T follicular helper cell (primary cell): ENCODE measurements around the gene MKLN1.
A peak's percentile ranks its signal among the peaks of the same experiment; 100 is the strongest.
"Not testable (repeated sequence)": the region's sequence is repeated elsewhere in the genome, so short reads cannot be mapped to it uniquely, and the experiment has no call there.

ENCODE experiments used
- DNase-seq: peaks from one replicate; pipeline ENCODE4 v3.0.0-alpha.2; 2020; ENCODE audit warnings: low read depth
- total RNA-seq, 2 experiments: gene quantifications; one replicate each; lab custom pipeline; 2026; lab: John Stamatoyannopoulos, UW

MKLN1 gene
- total RNA-seq, result 92.0 to 134 reads per million in 2 experiments

DNA sequence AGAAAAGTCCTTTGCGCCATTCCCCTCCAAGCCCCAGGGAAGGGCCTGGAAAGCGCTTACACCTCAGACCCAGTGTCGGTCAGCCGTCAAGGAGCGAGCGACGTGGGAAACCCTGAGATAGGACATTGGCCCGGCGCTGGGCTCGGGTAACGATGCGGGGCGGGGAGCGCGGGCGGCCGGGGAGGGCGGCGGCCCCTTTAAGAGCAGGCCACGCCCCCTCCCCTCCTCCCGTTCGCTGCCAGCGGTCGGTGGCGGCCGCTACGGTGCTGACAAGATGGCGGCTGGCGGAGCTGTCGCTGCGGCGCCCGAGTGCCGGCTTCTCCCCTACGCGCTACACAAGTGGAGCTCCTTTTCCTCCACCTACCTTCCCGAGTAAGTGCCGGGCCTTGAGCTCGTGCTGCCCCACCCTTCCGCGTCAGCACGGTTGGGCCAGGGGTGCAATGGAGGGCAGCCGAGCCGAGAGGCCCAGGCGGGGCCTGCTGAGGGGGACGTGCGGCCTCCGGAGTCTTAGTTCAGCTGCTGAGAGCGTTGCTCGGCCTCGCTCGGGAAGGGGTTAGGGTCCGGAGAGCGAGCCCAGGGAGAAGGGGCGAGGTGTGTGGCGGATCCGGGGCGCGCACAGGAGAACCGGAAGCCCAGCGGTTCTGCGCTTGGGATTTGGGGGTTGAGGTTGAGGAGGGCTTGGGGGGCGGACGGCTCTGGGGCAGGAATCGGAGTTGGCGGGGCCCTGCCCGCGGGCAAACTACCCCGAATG, at the start of gene MKLN1:
Gene MKLN1 (plus strand): TSS at position 251 of the 751 bp plus-strand sequence. CDS start 24 bp downstream, at position 275.
- DNase-seq, result peak; percentile 82

- DNase-seq, result no peak
Measured at GRCh38 chr7:131279044-131279443, 48.6 kb upstream of the MKLN1 start.

DNA sequence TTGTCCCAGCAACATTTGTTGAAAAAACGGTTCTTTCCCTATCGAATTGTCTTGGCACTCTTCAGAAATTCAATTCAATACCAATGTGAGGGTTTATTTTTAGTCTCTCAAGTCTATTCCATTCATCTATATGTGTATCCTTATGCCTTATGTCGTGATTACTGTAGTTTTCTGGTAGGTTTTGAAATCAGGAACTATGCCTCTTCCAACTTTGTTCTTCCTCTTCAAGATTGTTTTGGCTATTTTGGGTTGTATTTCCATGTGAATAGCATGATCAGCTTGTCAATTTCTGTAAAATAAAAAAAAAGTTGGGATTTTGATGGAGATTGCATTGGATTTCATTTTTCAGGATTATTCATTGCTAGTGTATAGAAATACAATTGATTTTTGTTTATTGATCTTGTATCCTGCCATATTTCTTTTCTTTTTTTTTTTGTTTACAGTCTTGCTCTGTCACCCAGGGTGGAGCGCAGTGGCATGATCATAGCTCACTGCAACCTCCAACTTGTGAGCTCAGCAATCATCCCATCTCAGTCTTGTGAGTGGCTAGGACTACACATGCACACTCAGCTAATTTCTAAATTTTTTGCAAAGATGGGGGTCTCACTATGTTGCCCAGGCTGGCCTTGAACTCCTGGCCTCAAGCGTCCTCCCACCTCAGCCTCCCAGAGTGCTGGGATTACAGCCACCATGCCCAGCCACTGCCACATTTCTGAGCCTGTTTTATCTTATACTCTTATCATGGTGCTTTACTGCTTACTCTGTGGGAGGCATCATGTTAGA, 46.2 kb upstream of the MKLN1 start:
- DNase-seq, result no peak

DNA sequence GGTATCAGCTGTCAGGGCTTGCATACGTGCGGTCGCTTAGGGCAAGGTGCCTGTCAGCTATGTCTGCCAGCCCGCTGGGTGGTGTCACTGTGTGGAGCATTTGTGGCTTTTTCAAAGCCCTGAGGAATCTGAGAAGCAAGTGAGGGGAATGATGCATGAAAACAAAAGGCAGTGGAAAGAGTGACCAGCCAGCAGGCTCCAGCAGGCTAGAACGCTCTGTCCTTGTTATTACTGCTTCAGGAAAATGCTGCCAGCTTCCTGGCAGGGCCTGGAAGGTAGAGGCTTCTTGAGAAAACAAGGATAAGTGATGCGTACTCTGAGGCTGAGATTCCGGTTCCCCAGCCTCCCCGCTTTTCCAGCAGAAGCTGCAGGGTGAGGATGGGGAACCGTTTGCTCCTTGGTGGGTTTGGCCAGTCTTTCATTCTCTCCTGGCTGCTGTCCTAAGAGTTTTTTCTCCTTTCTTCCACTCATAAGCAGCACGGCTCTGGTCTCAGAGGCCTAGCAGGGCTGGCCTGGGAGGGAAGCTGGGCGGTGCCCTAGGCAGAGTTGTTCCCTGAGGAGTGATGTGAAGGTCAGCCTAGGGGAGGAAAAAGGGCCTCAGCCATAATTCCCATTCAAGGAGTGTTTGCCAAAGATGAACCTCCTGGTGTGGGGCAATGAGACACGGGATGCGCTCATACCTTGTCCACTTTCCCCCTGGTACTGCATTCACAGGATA, 42.8 kb upstream of the MKLN1 start:
- no peak for DNase-seq

DNA sequence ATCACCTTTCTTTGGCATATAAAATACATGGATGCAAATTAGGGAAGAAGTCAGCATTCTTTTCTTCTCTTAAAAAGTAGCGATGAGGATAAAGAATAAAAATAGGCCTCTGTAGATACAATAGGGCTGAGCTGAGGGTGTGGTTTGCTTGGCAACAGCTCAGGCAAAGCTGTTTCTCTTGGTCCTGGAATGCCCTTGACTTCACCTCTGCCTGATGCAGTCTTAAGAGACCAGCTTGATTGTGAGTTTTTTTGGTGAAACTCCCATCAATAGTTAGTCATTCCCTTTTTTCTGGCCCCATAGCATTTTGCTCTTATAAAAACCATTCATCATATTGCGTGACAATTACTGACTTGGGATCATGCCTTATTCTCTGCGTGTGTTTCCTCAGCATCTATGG, 42.1 kb upstream of the MKLN1 start:
- no peak for DNase-seq

DNA sequence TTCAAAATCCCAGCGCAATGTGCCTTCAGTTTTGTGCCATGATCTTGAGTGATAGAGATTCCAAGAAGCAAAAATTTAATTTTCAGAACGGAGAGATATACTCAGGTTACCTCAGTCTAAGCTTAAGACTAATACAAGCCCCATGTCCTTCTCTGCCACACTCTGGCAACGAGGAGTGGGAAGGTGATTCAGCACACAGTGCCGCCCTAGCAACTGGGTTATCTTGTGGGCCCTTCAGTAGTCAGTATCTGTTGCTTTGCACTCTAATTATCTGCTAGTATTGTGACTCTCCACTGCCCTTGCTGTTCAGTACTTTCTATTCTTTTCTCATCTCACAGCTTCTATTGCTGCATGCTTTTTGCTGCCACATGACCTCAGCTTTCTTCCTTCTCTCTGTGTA, 39.2 kb upstream of the MKLN1 start:
- DNase-seq, result no peak

GRCh38 chr7:131289051-131289450, 38.6 kb upstream of the MKLN1 start:
- no peak for DNase-seq

- DNase-seq, result no peak
Measured at GRCh38 chr7:131292141-131292905, 35.4 kb upstream of the MKLN1 start.

- no peak for DNase-seq
Measured at GRCh38 chr7:131293018-131293417, 34.7 kb upstream of the MKLN1 start.

GRCh38 chr7:131294553-131294952, 33.1 kb upstream of the MKLN1 start:
- no peak for DNase-seq

DNA sequence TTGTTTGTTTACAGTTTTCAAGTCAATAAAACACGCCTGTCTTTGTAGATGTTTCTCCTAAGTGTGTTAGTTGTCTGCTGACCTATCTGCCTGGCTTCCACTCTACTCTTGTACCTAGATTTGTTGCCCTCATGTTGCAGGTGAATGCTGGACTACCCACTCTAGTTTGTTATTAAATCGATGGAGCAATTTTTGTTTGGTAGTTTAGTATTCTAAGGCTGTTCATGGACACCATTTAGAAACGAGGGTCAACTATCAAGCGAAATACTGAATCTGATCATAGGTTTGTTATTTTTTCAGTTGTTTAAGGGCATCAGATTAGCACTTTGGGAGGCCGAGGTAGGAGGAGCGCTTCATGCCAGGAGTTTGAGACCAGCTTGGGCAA, 29.1 kb upstream of the MKLN1 start:
- no peak for DNase-seq

DNA sequence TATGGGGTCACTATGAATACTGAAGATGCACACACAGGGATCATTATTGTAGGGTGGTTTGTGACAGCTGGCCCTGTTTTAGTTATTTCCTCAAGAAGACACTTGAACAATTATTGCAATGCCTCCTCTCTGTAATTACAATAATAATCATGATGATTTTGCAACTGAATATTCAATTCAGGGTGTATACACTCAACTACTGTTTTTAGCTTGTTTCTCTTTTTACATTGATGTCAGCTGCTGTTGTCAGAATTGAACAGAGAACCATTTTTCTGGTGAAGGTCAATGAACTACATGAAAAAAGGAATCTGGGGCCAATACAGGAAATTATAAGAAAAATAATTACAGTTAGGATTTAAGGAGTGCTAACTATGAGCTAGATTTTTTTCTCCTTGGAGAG, 28.6 kb upstream of the MKLN1 start:
- no peak for DNase-seq

- DNase-seq, result no peak
Measured at GRCh38 chr7:131300078-131300477, 27.6 kb upstream of the MKLN1 start.

GRCh38 chr7:131300572-131301466, 26.9 kb upstream of the MKLN1 start:
- no peak for DNase-seq

- DNase-seq, result no peak
Measured at GRCh38 chr7:131302446-131302845, 25.2 kb upstream of the MKLN1 start.

GRCh38 chr7:131302876-131303707, 24.6 kb upstream of the MKLN1 start:
- DNase-seq, result no peak

- no peak for DNase-seq
Measured at GRCh38 chr7:131305152-131305551, 22.5 kb upstream of the MKLN1 start.

GRCh38 chr7:131306041-131306440, 21.6 kb upstream of the MKLN1 start:
- DNase-seq, result not testable (repeated sequence)

- DNase-seq, result no peak
Measured at GRCh38 chr7:131306777-131307176, 20.9 kb upstream of the MKLN1 start.

GRCh38 chr7:131307627-131308026, 20.0 kb upstream of the MKLN1 start:
- DNase-seq, result no peak
